K562 (cell line): Measurements from ENCODE around the gene PELI1.

Experiments used
- CHD1 ChIP-seq: fragments of 200-600 bp; sonication (generic); IDR thresholded peaks from one replicate; pipeline ENCODE4 v1.6.1; 2012; ENCODE audit warnings: mild to moderate bottlenecking, moderate library complexity, low read length, inconsistent platforms
- CTCF ChIP-seq, 3 experiments: IDR thresholded peaks in 2 of 3; conservative IDR thresholded peaks in 1 of 3; 2 replicates each; pipeline ENCODE4 v1.5.1; 2011 to 2012; ENCODE audit warnings: low read length in 3 of 3, mild to moderate bottlenecking in 3 of 3, control low read depth in 2 of 3, improper control_type of control experiment in 1 of 3, inconsistent platforms in 1 of 3, low read depth in 1 of 3, mixed read lengths in 1 of 3, moderate library complexity in 1 of 3; ENCODE audit not compliant: insufficient read depth in 2 of 3
- GABPB2 ChIP-seq: fragments of 250-450 bp; sonication (Bioruptor Pico); conservative IDR thresholded peaks from 2 replicates; pipeline ENCODE4 v1.5.1; 2021; ENCODE audit warnings: mild to moderate bottlenecking
- KLF13 ChIP-seq: fragments of 450-650 bp; IDR thresholded peaks from 2 replicates; pipeline ENCODE4 v1.6.1; 2016; ENCODE audit warnings: missing genetic modification characterization, low read depth, mild to moderate bottlenecking, missing compliant biosample characterization, moderate library complexity, borderline replicate concordance
- MCM2 ChIP-seq: fragments of 450-650 bp; IDR thresholded peaks from 2 replicates; pipeline ENCODE4 v1.6.1; 2017; ENCODE audit warnings: low read depth, mild to moderate bottlenecking
- PCBP2 ChIP-seq: fragments of 200-400 bp; formaldehyde crosslinking; IDR thresholded peaks from 2 replicates; pipeline ENCODE4 v1.6.1; 2018; ENCODE audit warnings: low read length, low read depth, mild to moderate bottlenecking, moderate library complexity; ENCODE audit not compliant: poor library complexity, severe bottlenecking
- RCOR1 ChIP-seq, 2 experiments: IDR thresholded peaks; 2 replicates each; pipeline ENCODE4 v1.6.1; 2012; ENCODE audit warnings: low read depth in 2 of 2, low read length in 2 of 2, borderline replicate concordance in 1 of 2, improper control_type of control experiment in 1 of 2
- SNRNP70 ChIP-seq: fragments of 200-400 bp; formaldehyde crosslinking; optimal IDR thresholded peaks from 2 replicates; pipeline ENCODE3; 2017; ENCODE audit warnings: low read depth, low read length
- TBL1XR1 ChIP-seq, 2 experiments: IDR thresholded peaks; 2 replicates each; pipeline ENCODE4 v1.6.1; 2012; ENCODE audit warnings: improper control_type of control experiment in 2 of 2, low read length in 2 of 2, mild to moderate bottlenecking in 1 of 2
- UBTF ChIP-seq, 2 experiments: IDR thresholded peaks; 2 replicates each; pipeline ENCODE4 v1.6.1; 2012; ENCODE audit warnings: improper control_type of control experiment in 2 of 2, low read depth in 2 of 2, low read length in 2 of 2, borderline replicate concordance in 1 of 2
- ZNF24 ChIP-seq: fragments of 450-650 bp; IDR thresholded peaks from 2 replicates; pipeline ENCODE4 v1.6.1; 2016

- TF ChIP-seq TBL1XR1 (IDR thresholded peaks at IDR 0.05; ENCODE audit: low read length in 2 of 2), result no peak
- TF ChIP-seq KLF13 (tag), result no peak
- no peak for TF ChIP-seq CHD1
- no peak for TF ChIP-seq PCBP2
- no peak for TF ChIP-seq GABPB2 (CRISPR knock-in tag)
- no peak for TF ChIP-seq MCM2
- no peak for TF ChIP-seq UBTF (IDR thresholded peaks at IDR 0.05; ENCODE audit: borderline replicate concordance in 1 of 2, low read depth in 2 of 2, low read length in 2 of 2)
- peak in 1 of 3 experiments; percentile 19; a peak in 1 of 6 replicates for TF ChIP-seq CTCF (IDR thresholded peaks at IDR 0.05 in 2 of 3, conservative IDR thresholded peaks at IDR 0.05 in 1 of 3; ENCODE audit: insufficient read depth in 2 of 3, low read depth in 1 of 3, low read length in 3 of 3)
- TF ChIP-seq RCOR1 (IDR thresholded peaks at IDR 0.05; ENCODE audit: borderline replicate concordance in 1 of 2, low read depth in 2 of 2, low read length in 2 of 2), result no peak
- no peak for TF ChIP-seq SNRNP70
- no peak for TF ChIP-seq ZNF24
Observed at GRCh38 chr2:64067326-64067725, 76.9 kb downstream of the PELI1 start.
